22Rv1 (cell line): ENCODE data around the gene CHSY1.

ENCODE experiments used
- H3K27ac ChIP-seq: fragments of 450-650 bp; 2 replicates; pipeline ENCODE4 v1.5.1; 2017
- ZFX ChIP-seq: fragments of 450-650 bp; IDR thresholded peaks from 2 replicates; pipeline ENCODE4 v1.6.1; 2017; ENCODE audit warnings: antibody characterized with exemption, borderline replicate concordance
- TF ChIP-seq, protein P1 (sequence below): fragments of 450-650 bp; IDR thresholded peaks from 2 replicates; pipeline ENCODE4 v1.5.1; 2017; ENCODE audit warnings: mild to moderate bottlenecking

Gene CHSY1

DNA sequence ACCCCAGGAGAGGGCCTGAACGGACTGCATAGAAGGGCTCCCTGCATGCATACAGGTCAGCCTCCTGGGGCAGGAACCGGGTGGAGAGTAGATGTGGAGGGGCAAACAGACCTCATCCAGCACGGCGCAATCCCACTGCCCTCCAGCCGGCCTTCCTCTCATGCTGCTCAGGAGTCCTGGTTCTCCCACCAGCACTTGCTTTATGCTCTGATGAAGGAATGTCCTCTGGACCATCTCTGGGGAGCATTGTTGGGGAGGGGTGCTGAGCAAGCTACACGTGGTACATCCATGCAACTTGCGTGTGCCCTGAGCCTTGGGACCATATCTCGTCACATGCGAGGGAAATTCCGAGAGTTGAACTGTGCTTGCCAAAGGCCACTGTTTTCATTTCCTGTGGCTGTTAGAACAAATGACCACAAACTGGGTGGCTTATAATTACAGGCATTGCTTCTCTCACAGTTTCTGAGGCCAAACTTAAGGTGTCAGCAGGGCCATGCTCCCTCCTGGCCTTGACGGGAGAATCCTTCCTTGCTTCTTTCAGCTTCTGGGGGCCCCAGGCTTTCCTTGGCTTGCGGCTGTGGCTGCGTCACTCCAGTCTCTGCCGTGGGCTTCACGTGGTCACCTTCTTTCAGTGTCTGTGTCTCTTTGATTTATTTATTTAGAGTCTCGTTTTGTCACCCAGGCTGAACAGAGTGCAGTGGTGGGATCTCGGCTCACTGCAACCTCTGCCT is 13.2 kb upstream of the CHSY1 start:
- H3K27ac ChIP-seq = no peak overlapping the region
- no peak for TF ChIP-seq ZFX
- TF ChIP-seq, protein P1, sequence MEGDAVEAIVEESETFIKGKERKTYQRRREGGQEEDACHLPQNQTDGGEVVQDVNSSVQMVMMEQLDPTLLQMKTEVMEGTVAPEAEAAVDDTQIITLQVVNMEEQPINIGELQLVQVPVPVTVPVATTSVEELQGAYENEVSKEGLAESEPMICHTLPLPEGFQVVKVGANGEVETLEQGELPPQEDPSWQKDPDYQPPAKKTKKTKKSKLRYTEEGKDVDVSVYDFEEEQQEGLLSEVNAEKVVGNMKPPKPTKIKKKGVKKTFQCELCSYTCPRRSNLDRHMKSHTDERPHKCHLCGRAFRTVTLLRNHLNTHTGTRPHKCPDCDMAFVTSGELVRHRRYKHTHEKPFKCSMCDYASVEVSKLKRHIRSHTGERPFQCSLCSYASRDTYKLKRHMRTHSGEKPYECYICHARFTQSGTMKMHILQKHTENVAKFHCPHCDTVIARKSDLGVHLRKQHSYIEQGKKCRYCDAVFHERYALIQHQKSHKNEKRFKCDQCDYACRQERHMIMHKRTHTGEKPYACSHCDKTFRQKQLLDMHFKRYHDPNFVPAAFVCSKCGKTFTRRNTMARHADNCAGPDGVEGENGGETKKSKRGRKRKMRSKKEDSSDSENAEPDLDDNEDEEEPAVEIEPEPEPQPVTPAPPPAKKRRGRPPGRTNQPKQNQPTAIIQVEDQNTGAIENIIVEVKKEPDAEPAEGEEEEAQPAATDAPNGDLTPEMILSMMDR = no peak

DNA sequence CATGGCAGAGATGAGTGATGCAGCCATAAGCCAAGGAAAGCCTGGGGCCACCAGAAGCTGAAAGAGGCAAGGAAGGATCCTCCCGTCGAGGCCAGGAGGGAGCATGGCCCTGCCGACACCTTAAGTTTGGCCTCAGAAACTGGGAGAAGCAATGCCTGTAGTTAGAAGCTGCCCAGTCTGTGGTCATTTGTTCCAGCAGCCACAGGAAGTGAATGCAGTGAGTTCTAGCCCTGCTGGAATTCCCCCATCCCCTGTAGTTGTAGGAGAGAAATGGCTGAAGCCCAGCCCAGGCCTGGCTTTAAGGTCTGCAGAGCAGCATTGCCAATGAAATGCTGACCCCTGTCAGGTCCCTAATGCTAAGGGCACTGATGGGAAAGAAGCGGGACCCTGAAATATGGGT is 12.2 kb upstream of the CHSY1 start:
- TF ChIP-seq, protein P1 = no peak
- no peak for TF ChIP-seq ZFX
- H3K27ac ChIP-seq = no peak overlapping the region

DNA sequence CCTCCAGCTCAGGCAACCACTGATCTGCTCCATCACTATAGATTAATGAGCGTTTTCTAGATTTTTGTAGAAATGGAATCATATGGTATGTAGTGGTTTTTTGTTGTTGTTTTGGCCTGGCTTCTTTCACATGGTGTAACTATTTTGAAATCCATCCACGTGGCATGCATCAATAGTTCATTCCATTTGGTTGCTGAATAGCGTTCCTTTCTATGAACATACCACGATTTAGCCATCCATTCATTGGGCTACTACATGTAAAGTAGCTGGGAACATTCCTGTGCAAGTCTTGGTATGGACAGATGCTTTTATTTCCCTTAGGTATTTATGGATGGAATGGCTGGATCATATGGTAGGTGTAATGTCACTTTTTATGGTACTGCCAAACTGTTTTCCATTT is 10.7 kb upstream of the CHSY1 start:
- TF ChIP-seq, protein P1 = no peak
- no peak for TF ChIP-seq ZFX

DNA sequence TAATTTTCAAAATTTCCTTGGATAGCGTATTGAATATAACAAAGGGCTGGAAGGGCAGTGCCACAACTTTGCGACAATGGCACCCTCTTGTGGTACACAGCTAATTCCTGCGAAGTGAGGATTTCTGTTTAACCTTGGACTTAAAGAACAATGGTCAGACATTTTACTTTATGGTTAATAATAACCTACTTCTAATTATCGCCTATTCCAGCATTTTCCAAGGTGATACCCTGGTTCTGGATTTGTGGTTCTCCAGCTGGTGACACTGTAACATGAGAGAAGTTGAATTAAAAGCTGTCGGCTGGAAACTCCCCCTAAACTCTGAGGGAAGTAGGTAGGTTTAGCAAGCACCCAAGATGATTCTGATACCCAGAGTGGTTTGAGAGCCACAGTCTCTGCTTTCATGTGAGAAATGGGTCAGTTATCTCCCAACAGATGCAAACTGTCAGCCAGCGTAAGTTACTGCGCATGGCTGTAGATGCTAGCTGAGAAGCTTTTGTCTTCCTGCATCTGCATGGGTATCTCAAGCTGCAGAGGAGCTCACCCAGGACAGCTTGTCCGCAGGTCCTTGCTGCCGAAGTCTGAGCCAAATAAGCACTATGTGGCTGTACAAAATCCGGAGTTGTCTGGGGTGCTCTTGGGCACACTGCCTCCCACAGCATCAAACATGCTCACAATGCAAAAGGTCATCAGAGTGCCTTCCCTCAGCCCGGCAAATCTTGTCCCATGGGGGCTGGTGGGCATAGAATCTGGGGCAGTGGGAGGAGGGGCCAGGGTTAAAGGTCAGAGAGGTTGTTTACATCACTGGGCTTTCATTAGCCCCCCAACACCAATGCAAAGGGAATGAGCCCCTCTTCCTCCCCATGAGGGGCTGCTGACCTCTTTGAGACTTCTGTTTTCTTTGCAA is 6.6 kb upstream of the CHSY1 start:
- no peak overlapping the region for H3K27ac ChIP-seq

More for the DNA sequence above, 10.7 kb upstream of the CHSY1 start:
- H3K27ac ChIP-seq = no peak overlapping the region

DNA sequence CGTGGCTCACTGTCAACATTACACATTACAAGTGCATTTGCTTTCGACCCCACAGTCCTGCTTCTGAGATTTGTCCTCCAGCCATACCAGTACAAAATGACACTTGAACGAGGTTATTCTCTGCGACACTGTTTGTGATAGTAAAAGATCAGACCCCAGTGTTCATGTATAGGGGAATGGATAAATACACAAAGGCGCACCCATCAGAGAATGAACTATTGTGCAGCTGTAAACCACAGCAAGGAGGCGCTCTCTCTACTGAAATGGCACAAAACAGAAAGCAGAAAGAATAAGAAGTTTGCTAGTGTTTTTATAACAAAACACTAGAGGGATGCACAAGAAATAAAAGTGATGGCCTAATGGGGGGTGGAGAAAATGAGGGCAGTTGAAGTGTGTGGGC is 4.9 kb upstream of the CHSY1 start:
- H3K27ac ChIP-seq = no peak overlapping the region
- no peak for TF ChIP-seq ZFX
- TF ChIP-seq, protein P1 = no peak; the same call in 1 of the 2 replicates

More for the DNA sequence above, 6.6 kb upstream of the CHSY1 start:
- TF ChIP-seq, protein P1 = peak; percentile 83
- TF ChIP-seq ZFX = no peak

DNA sequence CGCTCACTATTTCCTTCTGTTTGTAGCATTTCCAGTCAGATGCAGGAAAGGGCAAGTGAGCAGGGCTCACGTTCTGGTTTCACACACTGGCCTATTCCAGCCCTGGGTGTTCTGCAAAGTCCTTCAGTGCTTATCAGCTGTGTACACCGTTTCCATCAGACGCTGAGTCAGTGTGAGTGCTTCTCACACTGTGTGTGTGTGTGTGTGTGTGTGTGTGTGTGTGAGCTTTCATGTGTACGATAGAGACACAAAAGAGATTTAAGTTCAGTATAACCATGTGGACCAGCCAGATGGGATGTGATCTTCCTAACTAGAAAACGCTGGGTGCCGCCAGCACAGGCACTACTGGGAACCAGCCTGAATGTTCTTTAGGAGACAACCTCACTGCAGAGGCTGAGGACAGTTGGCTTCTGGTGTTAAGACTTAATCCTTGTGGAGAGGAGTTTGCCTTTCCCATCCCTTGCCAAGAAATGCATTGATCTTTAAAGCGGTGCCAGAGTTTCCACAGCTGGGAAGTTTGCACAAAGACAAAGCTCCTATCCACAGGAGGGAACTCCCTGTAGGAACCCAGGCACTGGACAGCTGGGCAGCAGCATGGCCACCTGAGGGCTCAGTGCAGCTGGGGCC is 3.9 kb upstream of the CHSY1 start:
- no peak for TF ChIP-seq ZFX
- TF ChIP-seq, protein P1 = no peak
- H3K27ac ChIP-seq = no peak overlapping the region
